Tibial artery (tissue), 4 donors: ENCODE measurements around the gene SSR4.

Source experiments
- DNase-seq, 2 donors: peaks; one replicate each; pipeline ENCODE4 v3.0.0-alpha.2; 2019
- H3K27ac ChIP-seq, 2 donors: fragments of 200-600 bp; sonication (generic) in 1 of 2; 1 replicate in 1 of 2; 2 replicates in 1 of 2; pipeline ENCODE4 v1.5.1; 2018 to 2019; ENCODE audit warnings: mild to moderate bottlenecking in 1 of 2
- H3K27me3 ChIP-seq, 2 donors: fragments of 200-600 bp; sonication (generic) in 1 of 2; one replicate each; pipeline versions ENCODE4 v1.5.1 to v1.6.0; 2016 to 2019
- H3K36me3 ChIP-seq, 3 donors: fragments of 200-600 bp; sonication (generic) in 2 of 3; one replicate each; pipeline ENCODE4 v1.5.1; 2016 to 2019; ENCODE audit warnings: mild to moderate bottlenecking in 2 of 3
- H3K4me1 ChIP-seq, 4 donors: fragments of 200-600 bp; sonication (generic) in 2 of 4; 1 replicate in 3 of 4; 2 replicates in 1 of 4; pipeline ENCODE4 v1.5.1; 2016 to 2019
- H3K4me3 ChIP-seq, 2 donors: fragments of 200-600 bp; sonication (generic) in 1 of 2; 1 replicate in 1 of 2; 2 replicates in 1 of 2; pipeline ENCODE4 v1.5.1; 2018 to 2019; ENCODE audit warnings: mild to moderate bottlenecking in 2 of 2
- H3K9me3 ChIP-seq, 3 donors: fragments of 200-600 bp; sonication (generic) in 1 of 3; one replicate each; pipeline ENCODE4 v1.5.1; 2016 to 2019
- CTCF ChIP-seq, 2 experiments: fragments of 200-600 bp in 1 of 2; fragments of 450-650 bp in 1 of 2; IDR thresholded peaks; one replicate each; pipeline ENCODE4 v1.5.1; 2017 to 2019; ENCODE audit warnings: antibody characterized with exemption in 2 of 2, mild to moderate bottlenecking in 1 of 2, moderate library complexity in 1 of 2
- intact Hi-C: fragments of 100-400 bp; cut with DNase I; formaldehyde crosslinking; loops from one replicate; pipeline ENCODE4 v1.15.0; 2023; ENCODE audit warnings: low total_unique reads

Gene SSR4

GRCh38 chrX:153768311-153769157, 25.9 kb upstream of the SSR4 start:
- Histone ChIP-seq H3K4me1 (peaks cover 0 to 22% (median 5%) of the 10 kb centered on the region in 4 donors), H3K27me3 (no peaks in the 10 kb centered on the region), H3K4me3 (no peak overlapping the region), H3K36me3 (peaks cover 0 to 42% (median 0%) of the 10 kb centered on the region in 3 donors), H3K9me3 (no peaks in the 10 kb centered on the region), H3K27ac (no peak overlapping the region)
- no peak for DNase-seq
- intact Hi-C loops: loop anchor here (5.0 kb wide), 1 partner anchor 184 kb away; no protein-coding TSS in a partner anchor
- TF ChIP-seq CTCF (IDR thresholded peaks at IDR 0.05): no peak

DNA sequence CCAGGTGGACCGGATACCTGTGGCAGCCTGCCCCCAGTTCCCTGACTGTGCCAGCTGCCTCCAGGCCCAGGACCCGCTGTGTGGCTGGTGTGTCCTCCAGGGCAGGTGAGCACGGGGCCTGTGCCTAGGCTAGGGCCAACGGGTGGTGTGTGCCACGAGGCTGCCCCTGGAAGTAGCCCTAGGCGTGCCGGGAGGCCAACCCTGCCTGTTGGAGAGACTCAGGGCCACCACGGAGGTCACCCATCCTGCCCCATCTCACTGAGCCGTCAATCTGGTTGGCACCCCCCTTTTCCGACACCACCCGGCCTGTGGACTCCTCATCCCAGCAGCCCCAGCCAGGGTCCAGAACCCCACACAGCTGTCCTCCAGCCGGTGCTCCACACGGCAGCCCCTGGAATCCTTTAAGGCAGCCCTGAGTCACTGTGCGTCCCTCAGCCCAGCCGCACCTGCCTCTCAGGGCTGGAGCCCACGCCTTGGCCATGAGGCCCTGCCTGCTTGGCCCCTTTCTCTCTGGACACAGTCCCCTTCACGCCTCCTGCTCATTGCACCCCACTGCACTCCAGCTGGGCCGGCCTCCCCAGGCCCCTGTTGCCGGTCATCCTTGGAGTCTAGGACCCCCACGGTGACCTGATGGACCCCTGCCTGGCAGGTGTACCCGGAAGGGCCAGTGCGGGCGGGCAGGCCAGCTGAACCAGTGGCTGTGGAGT, 25.2 kb upstream of the SSR4 start:
- no peak overlapping the region for H3K4me3 ChIP-seq
- no peaks in the 10 kb centered on the region for H3K9me3 ChIP-seq
- no peak overlapping the region for H3K27ac ChIP-seq
- no peak for TF ChIP-seq CTCF (IDR thresholded peaks at IDR 0.05)
- H3K36me3 ChIP-seq: peaks cover 0 to 50% (median 0%) of the 10 kb centered on the region in 3 donors
- intact Hi-C loops: loop anchor here (5.0 kb wide), 1 partner anchor 183 kb away; no protein-coding TSS in a partner anchor
- peaks cover 0 to 20% (median 4%) of the 10 kb centered on the region in 4 donors for H3K4me1 ChIP-seq
- DNase-seq: no peak
- H3K27me3 ChIP-seq: no peaks in the 10 kb centered on the region

DNA sequence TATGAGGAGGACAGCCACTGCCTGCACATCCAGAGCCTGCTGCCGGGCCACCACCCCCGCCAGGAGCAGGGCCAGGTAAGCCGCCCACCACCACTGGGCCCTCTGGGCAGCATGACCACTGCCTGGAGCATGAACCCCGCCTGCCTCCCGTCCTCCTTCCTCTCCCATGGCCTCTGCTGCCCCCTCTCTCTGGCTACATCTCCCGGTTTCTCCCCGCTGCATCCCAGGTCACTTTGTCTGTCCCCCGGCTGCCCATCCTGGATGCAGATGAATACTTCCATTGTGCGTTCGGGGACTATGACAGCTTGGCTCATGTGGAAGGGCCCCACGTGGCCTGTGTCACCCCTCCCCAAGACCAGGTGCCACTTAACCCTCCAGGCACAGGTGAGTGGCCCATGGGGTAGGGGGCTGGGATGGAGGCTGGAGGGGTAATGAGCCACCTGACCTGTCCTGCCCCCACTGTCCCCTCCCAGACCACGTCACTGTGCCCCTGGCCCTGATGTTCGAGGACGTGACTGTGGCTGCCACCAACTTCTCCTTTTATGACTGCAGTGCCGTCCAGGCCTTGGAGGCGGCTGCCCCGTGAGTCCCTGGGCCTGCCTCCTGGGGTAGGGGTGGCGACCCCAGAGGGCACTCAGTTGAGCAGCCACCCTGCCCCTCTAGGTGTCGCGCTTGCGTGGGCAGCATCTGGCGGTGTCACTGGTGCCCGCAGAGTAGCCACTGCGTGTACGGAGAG, 24.4 kb upstream of the SSR4 start:
- Histone ChIP-seq H3K9me3 (no peaks in the 10 kb centered on the region), H3K4me3 (no peak overlapping the region), H3K27me3 (no peaks in the 10 kb centered on the region), H3K4me1 (peaks cover 0 to 12% (median under 1%) of the 10 kb centered on the region in 4 donors), H3K27ac (no peak overlapping the region), H3K36me3 (peaks cover 0 to 56% (median 0%) of the 10 kb centered on the region in 3 donors)
- no peak for TF ChIP-seq CTCF (IDR thresholded peaks at IDR 0.05)
- no peak for DNase-seq
- intact Hi-C loops: loop anchor here (5.0 kb wide), 1 partner anchor 182 kb away; no protein-coding TSS in a partner anchor

DNA sequence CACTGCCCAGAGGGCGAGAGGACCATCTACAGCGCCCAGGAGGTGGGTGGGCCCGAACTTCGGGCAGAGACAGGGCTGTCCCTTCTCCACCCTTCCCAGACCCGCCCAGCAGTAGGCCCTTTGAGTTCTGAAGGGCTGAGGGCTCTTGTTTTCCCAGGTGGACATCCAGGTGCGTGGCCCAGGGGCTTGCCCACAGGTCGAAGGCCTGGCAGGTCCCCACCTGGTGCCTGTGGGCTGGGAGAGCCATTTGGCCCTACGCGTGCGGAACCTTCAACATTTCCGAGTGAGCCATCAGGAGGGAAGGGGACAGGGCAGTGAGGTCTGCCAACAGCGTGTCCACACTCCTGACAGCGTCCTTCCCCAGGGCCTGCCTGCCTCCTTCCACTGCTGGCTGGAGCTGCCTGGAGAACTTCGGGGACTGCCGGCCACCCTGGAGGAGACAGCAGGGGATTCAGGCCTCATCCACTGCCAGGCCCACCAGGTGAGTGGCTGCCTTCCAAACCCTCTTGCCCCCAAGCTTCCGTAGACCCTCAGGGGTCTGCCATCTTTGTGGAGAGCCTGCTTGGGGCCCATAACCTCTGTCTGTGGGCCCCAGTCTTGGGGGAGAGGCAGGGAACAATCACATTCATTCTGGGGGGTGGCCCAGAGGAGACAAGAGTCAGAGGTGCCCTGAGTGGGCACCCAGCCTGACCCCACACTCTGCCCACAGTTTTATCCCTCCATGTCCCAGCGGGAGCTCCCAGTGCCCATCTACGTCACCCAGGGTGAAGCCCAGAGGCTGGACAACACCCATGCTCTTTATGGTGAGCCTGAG, 23.7 kb upstream of the SSR4 start:
- H3K4me1 ChIP-seq: peaks cover 0 to 5% (median 0%) of the 10 kb centered on the region in 4 donors
- H3K36me3 ChIP-seq: peaks cover 0 to 62% (median 0%) of the 10 kb centered on the region in 3 donors
- DNase-seq: no peak
- TF ChIP-seq CTCF (IDR thresholded peaks at IDR 0.05): no peak
- intact Hi-C loops: no loop called here
- H3K27me3 ChIP-seq: no peaks in the 10 kb centered on the region
- no peak overlapping the region for H3K27ac ChIP-seq
- H3K4me3 ChIP-seq: no peak overlapping the region
- no peaks in the 10 kb centered on the region for H3K9me3 ChIP-seq
